HCT116 (cell line): ENCODE results near the gene CHST5. TPM values are rescaled to one million over a fixed set of nuclear protein-coding genes. Genes with fewer than 3 reads are reported as not detected.

Experiments
- ATAC-seq: fragments of 200-7000 bp; cut with Tn5 transposase; 2 replicates; pipeline ENCODE4 v1.9.1; 2020; ENCODE audit warnings: mild to moderate bottlenecking, moderate library complexity
- BruUV-seq: library from RNA; stranded (reverse); fragments of 400-500 nt; replicated peaks from 2 replicates; lab custom pipeline; 2021; lab: Mats Ljungman, UMichigan
- CTCF ChIA-PET: fragments of 300-600 bp; sonication (Branson Sonifier 250); formaldehyde crosslinking; loops from one replicate; lab custom pipeline; 2021; ENCODE audit warnings: antibody characterized with exemption; lab: Charles Lee
- POLR2A ChIA-PET: fragments of 300-600, 350-600 bp; sonication (Branson Sonifier 250); formaldehyde crosslinking; loops from one replicate; lab custom pipeline; 2021; ENCODE audit warnings: antibody characterized with exemption; lab: Charles Lee
- RAD21 ChIA-PET, 2 experiments: fragments of 300-600 bp; sonication (Branson Sonifier 250); formaldehyde crosslinking; loops; one replicate each; lab custom pipeline; 2023; ENCODE audit warnings: low total read pairs in 2 of 2; ENCODE audit not compliant: uncharacterized antibody in 2 of 2, unreplicated experiment in 2 of 2, low non-redundant PET in 1 of 2; lab: Charles Lee
- DNase-seq: peaks from one replicate; pipeline ENCODE4 v3.0.0-alpha.2; 2010; ENCODE audit warnings: low read depth, low spot score
- H2AFZ ChIP-seq: fragments of 200-600 bp; shearing (Covaris generic), sonication (generic); 2 replicates; pipeline ENCODE4 v1.6.1; 2017; ENCODE audit warnings: low read depth, mixed run types, mixed read lengths, antibody characterized with exemption, low read length; ENCODE audit not compliant: poor library complexity, severe bottlenecking
- H3K27ac ChIP-seq: 2 replicates; pipeline ENCODE4 v1.5.1; 2012; ENCODE audit warnings: low read depth, low read length
- H3K27me3 ChIP-seq: fragments of 200-600 bp; sonication (generic); 2 replicates; pipeline ENCODE4 v1.6.1; 2016; ENCODE audit warnings: mixed run types, low read length, mixed read lengths; ENCODE audit not compliant: insufficient read depth
- H3K36me3 ChIP-seq, 2 experiments: fragments of 200-500 bp in 1 of 2; fragments of 200-600 bp in 1 of 2; sonication (Bioruptor generic) in 1 of 2; sonication (generic) in 1 of 2; 2 replicates each; pipeline versions ENCODE4 v1.5.1 to v1.6.1; 2014 to 2016; ENCODE audit warnings: low read length in 2 of 2, inconsistent platforms in 1 of 2, mixed read lengths in 1 of 2, mixed run types in 1 of 2; ENCODE audit not compliant: insufficient read depth in 2 of 2, control insufficient read depth in 1 of 2
- H3K4me1 ChIP-seq, 2 experiments: fragments of 200-600 bp in 1 of 2; sonication (generic) in 1 of 2; 2 replicates each; pipeline versions ENCODE4 v1.5.1 to v1.6.1; 2012 to 2017; ENCODE audit warnings: low read length in 2 of 2, inconsistent platforms in 1 of 2, mild to moderate bottlenecking in 1 of 2, mixed read lengths in 1 of 2, mixed run types in 1 of 2, moderate library complexity in 1 of 2; ENCODE audit not compliant: insufficient read depth in 2 of 2, control insufficient read depth in 1 of 2
- H3K4me2 ChIP-seq: fragments of 200-600 bp; sonication (generic); 2 replicates; pipeline ENCODE4 v1.6.1; 2017; ENCODE audit warnings: mixed run types, low read length, mixed read lengths
- H3K4me3 ChIP-seq, 2 experiments: fragments of 200-600 bp in 1 of 2; sonication (generic) in 1 of 2; replicated peaks in 1 of 2; 2 replicates each; pipeline ENCODE4 v1.5.1; 2011 to 2016; ENCODE audit warnings: low read length in 2 of 2, control low read depth in 1 of 2, low read depth in 1 of 2, mild to moderate bottlenecking in 1 of 2, mixed read lengths in 1 of 2, mixed run types in 1 of 2
- H3K79me2 ChIP-seq: fragments of 200-600 bp; sonication (generic); 2 replicates; pipeline ENCODE4 v1.6.1; 2017; ENCODE audit warnings: mild to moderate bottlenecking, mixed run types, low read length, moderate library complexity, mixed read lengths; ENCODE audit not compliant: insufficient read depth
- H3K9ac ChIP-seq: fragments of 200-600 bp; sonication (generic); 2 replicates; pipeline ENCODE4 v1.6.1; 2016; ENCODE audit warnings: low read length, mixed read lengths
- H3K9me2 ChIP-seq: fragments of 200-600 bp; sonication (generic), shearing (Covaris generic); 2 replicates; pipeline ENCODE4 v1.6.1; 2017; ENCODE audit warnings: mixed run types, mild to moderate bottlenecking, moderate library complexity; ENCODE audit not compliant: insufficient read depth
- H3K9me3 ChIP-seq, 2 experiments: fragments of 200-500 bp in 1 of 2; fragments of 200-600 bp in 1 of 2; sonication (Bioruptor generic) in 1 of 2; sonication (generic) in 1 of 2; 2 replicates each; pipeline ENCODE4 v1.6.1; 2014 to 2017; ENCODE audit warnings: low read length in 2 of 2, mixed read lengths in 2 of 2, inconsistent platforms in 1 of 2, low read depth in 1 of 2, mild to moderate bottlenecking in 1 of 2, mixed run types in 1 of 2, moderate library complexity in 1 of 2; ENCODE audit not compliant: control insufficient read depth in 1 of 2, insufficient read depth in 1 of 2
- H4K20me1 ChIP-seq: fragments of 200-600 bp; sonication (generic), shearing (Covaris generic); 2 replicates; pipeline ENCODE4 v1.6.1; 2017; ENCODE audit warnings: mixed run types, mild to moderate bottlenecking, moderate library complexity; ENCODE audit not compliant: insufficient read depth
- EZH2 ChIP-seq: fragments of 200-600 bp; sonication (generic); IDR thresholded peaks from 2 replicates; pipeline ENCODE4 v1.6.1; 2017; ENCODE audit warnings: antibody characterized with exemption, mixed run types
- EZH2phosphoT487 ChIP-seq: fragments of 200-600 bp; IDR thresholded peaks from 2 replicates; pipeline ENCODE4 v1.6.1; 2018; ENCODE audit warnings: antibody characterized with exemption, borderline replicate concordance
- JUND ChIP-seq: IDR thresholded peaks from 2 replicates; pipeline ENCODE4 v1.6.1; 2012
- SIN3A ChIP-seq: IDR thresholded peaks from 2 replicates; pipeline ENCODE4 v1.6.1; 2012; ENCODE audit warnings: low read depth
- SP1 ChIP-seq: IDR thresholded peaks from 2 replicates; pipeline ENCODE4 v1.6.1; 2012; ENCODE audit warnings: low read depth
- TCF7L2 ChIP-seq: IDR thresholded peaks from 2 replicates; pipeline ENCODE4 v1.7.0; 2011; ENCODE audit warnings: borderline replicate concordance, inconsistent platforms; ENCODE audit not compliant: insufficient read depth, insufficient read length; ENCODE audit errors: extremely low read depth
- ZFX ChIP-seq: fragments of 450-650 bp; IDR thresholded peaks from 2 replicates; pipeline ENCODE4 v1.6.1; 2017
- ZNF274 ChIP-seq: fragments of 200-500 bp; sonication (Bioruptor generic); IDR thresholded peaks from 2 replicates; pipeline ENCODE4 v1.6.1; 2014; ENCODE audit warnings: mild to moderate bottlenecking, low read depth, low read length, inconsistent platforms
- intact Hi-C: fragments of 100-400 bp; cut with micrococcal nuclease; formaldehyde crosslinking; loops from 2 replicates; pipeline ENCODE4 v1.10.0; 2022
- total RNA-seq: library from RNA; stranded (reverse); gene quantifications from one replicate; pipeline ENCODE4 v1.2.1, GENCODE V29; 2021; ENCODE audit not compliant: unreplicated experiment
- TF ChIP-seq, protein P1 (sequence below), 3 experiments: fragments of 200-600 bp in 1 of 3; sonication (generic) in 1 of 3; IDR thresholded peaks in 2 of 3; conservative IDR thresholded peaks in 1 of 3; 2 replicates each; pipeline ENCODE4 v1.5.1; 2012 to 2017; ENCODE audit warnings: low read depth in 2 of 3, low read length in 2 of 3, antibody characterized with exemption in 1 of 3, borderline replicate concordance in 1 of 3, control low read depth in 1 of 3, mild to moderate bottlenecking in 1 of 3, mixed read lengths in 1 of 3, mixed run types in 1 of 3, moderate library complexity in 1 of 3; ENCODE audit not compliant: insufficient read depth in 1 of 3
- TF ChIP-seq, protein P2 (sequence below): IDR thresholded peaks from 2 replicates; pipeline ENCODE4 v1.6.1; 2012
- TF ChIP-seq, protein P3 (sequence below): IDR thresholded peaks from 2 replicates; pipeline ENCODE4 v1.6.1; 2011; ENCODE audit warnings: mild to moderate bottlenecking, low read length, moderate library complexity; ENCODE audit not compliant: insufficient replicate concordance; ENCODE audit errors: extremely low read depth

Gene CHST5
- total RNA-seq, 1 experiment from 2014 or later, result 0.32 TPM

DNA sequence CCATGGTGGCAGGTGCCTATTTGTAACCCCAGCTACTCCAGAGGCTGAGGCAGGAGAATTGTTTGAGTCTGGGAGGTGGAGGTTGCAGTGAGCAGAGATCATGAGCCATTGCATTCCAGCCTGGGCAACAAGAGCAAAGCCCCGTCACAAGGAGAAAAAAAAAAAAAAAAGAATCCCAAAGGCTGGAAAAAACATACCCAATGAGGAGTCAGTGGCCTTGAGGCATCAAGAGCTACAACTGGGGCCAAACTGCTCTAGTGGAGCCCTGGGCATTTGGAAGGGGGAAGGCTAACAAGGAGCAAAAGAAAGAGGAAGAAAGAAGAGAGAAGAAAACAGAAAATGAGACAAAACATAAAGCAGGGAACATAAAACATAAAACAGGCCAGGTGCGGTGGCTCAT lies 47.6 kb downstream of the CHST5 start:
- no peak overlapping the region for H3K27ac ChIP-seq
- no peaks in the 10 kb centered on the region for H3K27me3 ChIP-seq
- no peaks in the 10 kb centered on the region for H3K9me3 ChIP-seq
- TF ChIP-seq SIN3A, result no peak
- TF ChIP-seq, protein P1, sequence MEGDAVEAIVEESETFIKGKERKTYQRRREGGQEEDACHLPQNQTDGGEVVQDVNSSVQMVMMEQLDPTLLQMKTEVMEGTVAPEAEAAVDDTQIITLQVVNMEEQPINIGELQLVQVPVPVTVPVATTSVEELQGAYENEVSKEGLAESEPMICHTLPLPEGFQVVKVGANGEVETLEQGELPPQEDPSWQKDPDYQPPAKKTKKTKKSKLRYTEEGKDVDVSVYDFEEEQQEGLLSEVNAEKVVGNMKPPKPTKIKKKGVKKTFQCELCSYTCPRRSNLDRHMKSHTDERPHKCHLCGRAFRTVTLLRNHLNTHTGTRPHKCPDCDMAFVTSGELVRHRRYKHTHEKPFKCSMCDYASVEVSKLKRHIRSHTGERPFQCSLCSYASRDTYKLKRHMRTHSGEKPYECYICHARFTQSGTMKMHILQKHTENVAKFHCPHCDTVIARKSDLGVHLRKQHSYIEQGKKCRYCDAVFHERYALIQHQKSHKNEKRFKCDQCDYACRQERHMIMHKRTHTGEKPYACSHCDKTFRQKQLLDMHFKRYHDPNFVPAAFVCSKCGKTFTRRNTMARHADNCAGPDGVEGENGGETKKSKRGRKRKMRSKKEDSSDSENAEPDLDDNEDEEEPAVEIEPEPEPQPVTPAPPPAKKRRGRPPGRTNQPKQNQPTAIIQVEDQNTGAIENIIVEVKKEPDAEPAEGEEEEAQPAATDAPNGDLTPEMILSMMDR (IDR thresholded peaks at IDR 0.05 in 2 of 3, conservative IDR thresholded peaks at IDR 0.05 in 1 of 3; ENCODE audit: borderline replicate concordance in 1 of 3, insufficient read depth in 1 of 3, low read depth in 2 of 3, low read length in 2 of 3), result no peak
- no peak for TF ChIP-seq ZFX
- TF ChIP-seq TCF7L2, result no peak
- TF ChIP-seq, protein P2, sequence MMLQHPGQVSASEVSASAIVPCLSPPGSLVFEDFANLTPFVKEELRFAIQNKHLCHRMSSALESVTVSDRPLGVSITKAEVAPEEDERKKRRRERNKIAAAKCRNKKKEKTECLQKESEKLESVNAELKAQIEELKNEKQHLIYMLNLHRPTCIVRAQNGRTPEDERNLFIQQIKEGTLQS, result no peak
- TF ChIP-seq, protein P3, sequence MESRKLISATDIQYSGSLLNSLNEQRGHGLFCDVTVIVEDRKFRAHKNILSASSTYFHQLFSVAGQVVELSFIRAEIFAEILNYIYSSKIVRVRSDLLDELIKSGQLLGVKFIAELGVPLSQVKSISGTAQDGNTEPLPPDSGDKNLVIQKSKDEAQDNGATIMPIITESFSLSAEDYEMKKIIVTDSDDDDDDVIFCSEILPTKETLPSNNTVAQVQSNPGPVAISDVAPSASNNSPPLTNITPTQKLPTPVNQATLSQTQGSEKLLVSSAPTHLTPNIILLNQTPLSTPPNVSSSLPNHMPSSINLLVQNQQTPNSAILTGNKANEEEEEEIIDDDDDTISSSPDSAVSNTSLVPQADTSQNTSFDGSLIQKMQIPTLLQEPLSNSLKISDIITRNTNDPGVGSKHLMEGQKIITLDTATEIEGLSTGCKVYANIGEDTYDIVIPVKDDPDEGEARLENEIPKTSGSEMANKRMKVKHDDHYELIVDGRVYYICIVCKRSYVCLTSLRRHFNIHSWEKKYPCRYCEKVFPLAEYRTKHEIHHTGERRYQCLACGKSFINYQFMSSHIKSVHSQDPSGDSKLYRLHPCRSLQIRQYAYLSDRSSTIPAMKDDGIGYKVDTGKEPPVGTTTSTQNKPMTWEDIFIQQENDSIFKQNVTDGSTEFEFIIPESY, result no peak
- no peak for TF ChIP-seq JUND
- no peak for TF ChIP-seq SP1
- TF ChIP-seq EZH2phosphoT487, result no peak
- no peak for TF ChIP-seq ZNF274
- TF ChIP-seq EZH2, result no peak
- H3K9ac ChIP-seq, result no peak overlapping the region
- no TSS peak for BruUV-seq
- H3K4me3 ChIP-seq, result no peak overlapping the region
- intact Hi-C loops, result no loop called here
- H3K4me1 ChIP-seq, result peaks cover 51 to 60% of the 10 kb centered on the region in 2 experiments
- DNase-seq (no peak), ATAC-seq (no peak)
- H3K4me2 ChIP-seq, result no peak overlapping the region
- H3K79me2 ChIP-seq, result no peaks in the 10 kb centered on the region
- H3K36me3 ChIP-seq, result no peaks in the 10 kb centered on the region
- H2AFZ ChIP-seq, result no peak overlapping the region
- ChIA-PET CTCF (no interaction called here), RAD21 (no interaction called here), POLR2A (no interaction called here)
- H3K9me2 ChIP-seq, result no peaks in the 10 kb centered on the region
- no peaks in the 10 kb centered on the region for H4K20me1 ChIP-seq
